GM12878 (cell line): ENCODE measurements around the gene XRCC6. TPM values are rescaled to one million over a fixed set of nuclear protein-coding genes. Genes with fewer than 3 reads are reported as not detected.

Source experiments
- ATAC-seq: fragments of 200-7000 bp; cut with Tn5 transposase; 3 replicates; pipeline ENCODE4 v1.9.1; 2020; ENCODE audit warnings: mild to moderate bottlenecking, moderate library complexity
- Bru-seq: library from RNA; stranded (reverse); fragments of 400-500 nt; gene quantifications from one replicate; lab custom pipeline; 2021; lab: Mats Ljungman, UMichigan
- BruChase-seq, 2 experiments: library from RNA; stranded (reverse); fragments of 400-500 nt; gene quantifications; one replicate each; lab custom pipeline; 2021; lab: Mats Ljungman, UMichigan
- BruUV-seq: library from RNA; stranded (reverse); fragments of 400-500 nt; replicated peaks from 2 replicates; lab custom pipeline; 2021; lab: Mats Ljungman, UMichigan
- CTCF ChIA-PET: fragments of 300-600 bp; sonication (Branson Sonifier 250); formaldehyde crosslinking; extraction: SDS; loops from one replicate; lab custom pipeline; 2021; ENCODE audit warnings: inconsistent platforms; lab: Yijun Ruan, JAX
- POLR2A ChIA-PET: fragments of 350-600 bp; formaldehyde crosslinking; extraction: SDS; loops from one replicate; lab custom pipeline; 2021; ENCODE audit warnings: inconsistent platforms; lab: Charles Lee
- RAD21 ChIA-PET: fragments of 300-600 bp; sonication (Branson Sonifier 250); formaldehyde crosslinking; loops from one replicate; lab custom pipeline; 2023; ENCODE audit warnings: antibody characterized with exemption; ENCODE audit not compliant: unreplicated experiment; lab: Charles Lee
- SMC1A ChIA-PET: fragments of 300-600 bp; sonication (Branson Sonifier 250); formaldehyde crosslinking; loops from one replicate; lab custom pipeline; 2023; ENCODE audit not compliant: unreplicated experiment, uncharacterized antibody; lab: Charles Lee
- DNase-seq: peaks from one replicate; pipeline ENCODE4 v3.0.0-alpha.2; 2011; ENCODE audit warnings: low read depth, low spot score
- FAIRE-seq: peaks from 3 replicates; lab custom pipeline; 2011; peaks lifted over from hg19 to GRCh38; lab: Jason Lieb, UNC
- H2AFZ ChIP-seq: 2 replicates; pipeline ENCODE4 v1.6.0; 2011; ENCODE audit warnings: low read depth, low read length, control low read depth; ENCODE audit not compliant: control insufficient read depth
- H3K27ac ChIP-seq: 2 replicates; pipeline ENCODE4 v1.5.1; 2011; ENCODE audit warnings: control low read depth; ENCODE audit not compliant: control insufficient read depth, insufficient read depth
- H3K27me3 ChIP-seq, 2 experiments: replicated peaks in 1 of 2; 2 replicates each; pipeline versions ENCODE4 v1.6.0 to v1.6.1; 2011; ENCODE audit warnings: low read length in 1 of 2; ENCODE audit not compliant: control insufficient read depth in 2 of 2, insufficient read depth in 2 of 2
- H3K36me3 ChIP-seq, 2 experiments: 2 replicates each; pipeline ENCODE4 v1.5.1; 2011; ENCODE audit warnings: low read length in 1 of 2; ENCODE audit not compliant: control insufficient read depth in 2 of 2, insufficient read depth in 2 of 2
- H3K4me1 ChIP-seq: 2 replicates; pipeline ENCODE4 v1.6.1; 2011; ENCODE audit warnings: mild to moderate bottlenecking, low read length, moderate library complexity, mixed read lengths; ENCODE audit not compliant: control insufficient read depth, insufficient read depth
- H3K4me2 ChIP-seq: 2 replicates; pipeline ENCODE4 v1.6.0; 2011; ENCODE audit warnings: control low read depth; ENCODE audit not compliant: control insufficient read depth, insufficient read depth
- H3K4me3 ChIP-seq: fragments of 200-600 bp; sonication (generic); 2 replicates; pipeline ENCODE4 v1.5.1; 2016
- H3K79me2 ChIP-seq: 2 replicates; pipeline ENCODE4 v1.6.0; 2011; ENCODE audit warnings: low read length; ENCODE audit not compliant: control insufficient read depth, insufficient read depth
- H3K9ac ChIP-seq: 2 replicates; pipeline ENCODE4 v1.8.0; 2011; ENCODE audit warnings: low read length, control low read depth, mixed read lengths; ENCODE audit not compliant: control insufficient read depth, insufficient read depth
- H3K9me3 ChIP-seq: replicated peaks from 3 replicates; pipeline ENCODE4 v1.5.1; 2011; ENCODE audit warnings: mild to moderate bottlenecking, low read length; ENCODE audit not compliant: control insufficient read depth, insufficient read depth
- H4K20me1 ChIP-seq: 2 replicates; pipeline ENCODE4 v1.6.0; 2011; ENCODE audit not compliant: control insufficient read depth, insufficient read depth
- BACH1 ChIP-seq: fragments of 450-650 bp; IDR thresholded peaks from 2 replicates; pipeline ENCODE4 v1.6.1; 2017; ENCODE audit warnings: mild to moderate bottlenecking, borderline replicate concordance
- EED ChIP-seq: sonication (generic); IDR thresholded peaks from 2 replicates; pipeline ENCODE4 v1.6.1; 2016; ENCODE audit warnings: antibody characterized with exemption, low read depth
- RFX5 ChIP-seq: IDR thresholded peaks from 2 replicates; pipeline ENCODE4 v1.6.1; 2011; ENCODE audit warnings: low read depth, low read length, improper control_type of control experiment
- SMC3 ChIP-seq: IDR thresholded peaks from 2 replicates; pipeline ENCODE4 v1.6.1; 2011; ENCODE audit warnings: low read length, improper control_type of control experiment, borderline replicate concordance
- SP1 ChIP-seq: IDR thresholded peaks from one replicate; pipeline ENCODE4 v1.6.1; 2011; ENCODE audit warnings: low read depth, low read length
- WGBS: methylation state at CpG from one replicate; pipeline ENCODE4 v1.1.6; 2016; ENCODE audit warnings: low lambda C conversion rate; ENCODE audit not compliant: insufficient replicate concordance, insufficient coverage; ENCODE audit errors: missing lambda C conversion rate; 5-methylcytosine and 5-hydroxymethylcytosine counted together
- in situ Hi-C: fragments of 300-500 bp; cut with MboI; formaldehyde crosslinking; loops from 9 replicates; pipeline ENCODE4 v1.14.3; 2018; ENCODE audit warnings: mixed read lengths
- intact Hi-C: fragments of 100-400 bp; cut with micrococcal nuclease; formaldehyde crosslinking; loops from one replicate; pipeline ENCODE4 v1.14.2; 2022; ENCODE audit not compliant: unreplicated experiment
- long read RNA-seq, 2 experiments: library from polyadenylated mRNA; unstranded; transcript quantifications; one replicate each; pipeline ENCODE4 v2.0.0, GENCODE V29; 2019 to 2020
- polyA minus RNA-seq, 3 experiments: library from RNA; depleted of rRNA, polyadenylated mRNA; stranded (reverse); fragments of >200 nt; gene quantifications; 2 replicates each; pipeline ENCODE4 v1.2.3, GENCODE V29; 2011
- polyA plus RNA-seq, 11 experiments: library from polyadenylated mRNA; depleted of rRNA in 4 of 11; unstranded in 6 of 11; stranded (reverse) in 5 of 11; fragments of >200 nt; fragmentation: Nextera tagmentation in 4 of 11; fragmentation: Illumina TruSeq in 1 of 11; extraction: Ambion mirVana in 4 of 11; extraction: Trizol in 1 of 11; gene quantifications; 1 replicate in 1 of 11; 2 replicates in 10 of 11; pipeline versions ENCODE4 v1.2.1 to v1.2.3, GENCODE V29; 2011 to 2016; ENCODE audit warnings: inconsistent platforms in 2 of 11, missing spikeins in 2 of 11, low read depth in 1 of 11
- total RNA-seq, 4 experiments: library from RNA; depleted of rRNA in 3 of 4; stranded (reverse); fragments of >200 nt in 3 of 4; fragmentation: Illumina TruSeq in 1 of 4; extraction: Trizol in 1 of 4; gene quantifications; 2 replicates each; pipeline versions ENCODE4 v1.2.1 to v1.2.3, GENCODE V29; 2013 to 2021
- TF ChIP-seq, protein P1 (sequence below): fragments of 450-650 bp; formaldehyde crosslinking; IDR thresholded peaks from 2 replicates; pipeline ENCODE4 v1.4.0; 2020; ENCODE audit warnings: mild to moderate bottlenecking, moderate library complexity
- TF ChIP-seq, protein P2 (sequence below), 3 experiments: IDR thresholded peaks in 2 of 3; conservative IDR thresholded peaks in 1 of 3; 2 replicates each; pipeline ENCODE4 v1.5.1; 2011; ENCODE audit warnings: low read depth in 3 of 3, low read length in 3 of 3, mild to moderate bottlenecking in 3 of 3, control low read depth in 2 of 3, moderate library complexity in 2 of 3, inconsistent platforms in 1 of 3, mixed read lengths in 1 of 3; ENCODE audit not compliant: control insufficient read depth in 2 of 3, insufficient read depth in 1 of 3; ENCODE audit errors: extremely low read depth in 1 of 3

XRCC6 gene
- total RNA-seq (2013; cell fraction: nucleolus; rRNA removed), result 96.7 and 104 TPM in 2 replicates
- 360 and 389 TPM in 2 replicates for total RNA-seq (2014; rRNA removed)
- total RNA-seq (2014; rRNA removed; fragmentation: Illumina TruSeq; extraction: Trizol), result 370 and 398 TPM in 2 replicates
- 331 and 336 TPM in 2 replicates for total RNA-seq (2021)
- polyA plus RNA-seq (2011; ENCODE audit: low read depth), result 212 TPM
- polyA plus RNA-seq (2011; rRNA removed), result 212 and 219 TPM in 2 replicates
- 181 and 199 TPM in 2 replicates for polyA plus RNA-seq (2011; cell fraction: cytosol; rRNA removed)
- 88.3 and 142 TPM in 2 replicates for polyA plus RNA-seq (2011; cell fraction: nucleus; rRNA removed)
- polyA plus RNA-seq (2012), result 229 and 278 TPM in 2 replicates
- 443 and 471 TPM in 2 replicates for polyA plus RNA-seq (2014; fragmentation: Illumina TruSeq; extraction: Trizol)
- polyA plus RNA-seq (2014; fragmentation: Nextera tagmentation; extraction: Ambion mirVana), result 100 to 1,000 TPM; 186 to 334 TPM
- polyA plus RNA-seq (2014; rRNA removed), result 327 and 336 TPM in 2 replicates
- polyA plus RNA-seq (2016; fragmentation: Nextera tagmentation; extraction: Ambion mirVana), result 100 to 1,000 TPM; 683 to 718 TPM
- 120 and 121 TPM in 2 replicates for polyA minus RNA-seq (2011; rRNA and poly(A)+ RNA removed)
- 46.4 and 59.8 TPM in 2 replicates for polyA minus RNA-seq (2011; cell fraction: cytosol; rRNA and poly(A)+ RNA removed)
- polyA minus RNA-seq (2011; cell fraction: nucleus; rRNA and poly(A)+ RNA removed), result 14.6 and 23.8 TPM in 2 replicates
- percentile 82 among the genes with signal in this experiment for Bru-seq, nascent RNA
- percentile 94 among the genes with signal in this experiment for BruChase-seq, experiment 1, labeled RNA remaining after a 6-hour chase
- BruChase-seq, experiment 2, labeled RNA remaining after a 2-hour chase, result percentile 87 among the genes with signal in this experiment
- long read RNA-seq, experiment 1, transcript XRCC6-201 (12 exons, 2,709 nt), result minor isoform, 91 of 1,033 reads
- long read RNA-seq, experiment 1, transcript XRCC6-202 (13 exons, 2,296 nt), result major isoform, 844 of 1,033 reads
- long read RNA-seq, experiment 1, partial matches to known transcripts, result 39 of 1,033 reads
- long read RNA-seq, experiment 1, other reads (novel, unspliced or antisense), result 56 of 1,033 reads
- long read RNA-seq, experiment 2, transcript XRCC6-201 (12 exons, 2,709 nt), result minor isoform, 209 of 7,770 reads
- long read RNA-seq, experiment 2, transcript XRCC6-202 (13 exons, 2,296 nt), result major isoform, 7,092 of 7,770 reads
- long read RNA-seq, experiment 2, transcript XRCC6-206 (12 exons, 2,148 nt), result minor isoform, 11 of 7,770 reads
- long read RNA-seq, experiment 2, transcript XRCC6-205 (13 exons, 2,200 nt), result minor isoform, 11 of 7,770 reads
- long read RNA-seq, experiment 2, partial matches to known transcripts, result 175 of 7,770 reads
- long read RNA-seq, experiment 2, other reads (novel, unspliced or antisense), result 272 of 7,770 reads

DNA sequence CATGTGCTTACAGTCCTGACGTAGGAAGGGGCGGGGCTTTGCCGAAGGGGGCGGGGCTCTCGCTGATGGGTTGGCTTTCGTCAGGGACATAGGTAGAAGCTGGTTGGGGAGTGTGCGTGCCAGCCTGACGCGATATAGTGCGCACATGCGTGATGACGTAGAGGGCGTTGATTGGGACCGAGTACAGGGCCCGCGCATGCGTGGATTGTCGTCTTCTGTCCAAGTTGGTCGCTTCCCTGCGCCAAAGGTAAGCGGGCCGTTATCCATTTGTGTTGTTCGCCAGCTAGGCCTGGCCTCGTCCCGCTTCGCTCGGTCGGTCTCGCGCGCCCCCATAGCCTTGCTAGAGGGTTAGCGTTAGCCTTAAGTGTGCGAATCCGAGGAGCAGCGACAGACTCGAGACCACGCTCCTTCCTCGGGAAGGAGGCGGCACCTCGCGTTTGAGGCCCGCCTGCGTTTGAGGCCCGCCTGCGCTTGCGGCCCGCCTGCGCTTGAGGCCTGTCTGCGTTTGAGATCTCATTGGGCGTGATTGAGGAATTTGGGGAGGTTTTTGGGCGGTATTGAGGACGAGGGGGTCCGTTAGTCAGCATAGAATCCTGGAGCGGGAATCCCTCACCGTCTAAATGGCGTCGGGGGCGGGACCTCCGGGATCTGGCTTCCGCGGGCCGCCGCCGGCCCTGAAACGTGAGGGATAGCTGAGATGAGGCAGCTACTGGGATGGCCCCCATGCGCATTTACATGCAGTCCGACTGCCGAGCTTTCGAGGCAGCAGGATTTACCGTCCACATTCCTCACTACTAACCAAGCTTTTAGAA is at the start of gene XRCC6:
XRCC6 (plus strand) TSS at position 197 of the 812 bp plus-strand sequence. CDS start 710 bp downstream, outside the sequence.
- no peaks in the 10 kb centered on the region for H3K9me3 ChIP-seq
- peaks cover 59% of the 10 kb centered on the region for H3K79me2 ChIP-seq
- intact Hi-C loops (loop anchor here (2.0 kb wide), 1 partner anchor 45 kb away; no protein-coding TSS in a partner anchor), in situ Hi-C loops (no loop called here)
- WGBS, result 1% methylated on average over 64 of the region's 70 CpGs
- H3K27ac ChIP-seq, result peak within 1 kb of the TSS; percentile 97
- peaks cover 5% of the 10 kb centered on the region for H3K4me1 ChIP-seq
- peaks cover 2 to 9% of the 10 kb centered on the region in 2 experiments for H3K36me3 ChIP-seq
- peak; percentile 97 for FAIRE-seq
- ATAC-seq, result peak; percentile 85
- peak; percentile 100 for DNase-seq
- peak within 1 kb of the TSS; percentile 97 for H2AFZ ChIP-seq
- no peaks in the 10 kb centered on the region for H3K27me3 ChIP-seq
- no TSS peak for BruUV-seq
- CTCF ChIA-PET, result interaction anchor here (0.6 to 4.2 kb wide), 6 partner anchors 17 to 94 kb away, joined by 3 to 16 read pairs (median 3); partner anchors contain the start of genes PMM1 and POLR3H
- POLR2A ChIA-PET, result interaction anchor here (0.6 to 4.7 kb wide), 14 partner anchors 17 to 821 kb away, joined by 3 to 74 read pairs (median 5); partner anchors contain the start of genes CCDC134, CENPM, PMM1 and SNU13
- H4K20me1 ChIP-seq, result peaks cover 4% of the 10 kb centered on the region; the same call in 1 of the 2 replicates
- H3K4me3 ChIP-seq, result peak within 1 kb of the TSS; percentile 95
- SMC1A ChIA-PET, result interaction anchor here (0.9 to 2.1 kb wide), 2 partner anchors 18 to 153 kb away, joined by 3 to 8 read pairs; partner anchors contain the start of gene PHF5A
- H3K9ac ChIP-seq, result peak within 1 kb of the TSS; percentile 97
- RAD21 ChIA-PET, result interaction anchor here (0.6 to 2.1 kb wide), 12 partner anchors 18 to 323 kb away, joined by 3 to 10 read pairs (median 4); partner anchors contain the start of genes PMM1 and POLR3H
- peak within 1 kb of the TSS; percentile 89 for H3K4me2 ChIP-seq
- no peak for TF ChIP-seq SMC3
- TF ChIP-seq, protein P1, sequence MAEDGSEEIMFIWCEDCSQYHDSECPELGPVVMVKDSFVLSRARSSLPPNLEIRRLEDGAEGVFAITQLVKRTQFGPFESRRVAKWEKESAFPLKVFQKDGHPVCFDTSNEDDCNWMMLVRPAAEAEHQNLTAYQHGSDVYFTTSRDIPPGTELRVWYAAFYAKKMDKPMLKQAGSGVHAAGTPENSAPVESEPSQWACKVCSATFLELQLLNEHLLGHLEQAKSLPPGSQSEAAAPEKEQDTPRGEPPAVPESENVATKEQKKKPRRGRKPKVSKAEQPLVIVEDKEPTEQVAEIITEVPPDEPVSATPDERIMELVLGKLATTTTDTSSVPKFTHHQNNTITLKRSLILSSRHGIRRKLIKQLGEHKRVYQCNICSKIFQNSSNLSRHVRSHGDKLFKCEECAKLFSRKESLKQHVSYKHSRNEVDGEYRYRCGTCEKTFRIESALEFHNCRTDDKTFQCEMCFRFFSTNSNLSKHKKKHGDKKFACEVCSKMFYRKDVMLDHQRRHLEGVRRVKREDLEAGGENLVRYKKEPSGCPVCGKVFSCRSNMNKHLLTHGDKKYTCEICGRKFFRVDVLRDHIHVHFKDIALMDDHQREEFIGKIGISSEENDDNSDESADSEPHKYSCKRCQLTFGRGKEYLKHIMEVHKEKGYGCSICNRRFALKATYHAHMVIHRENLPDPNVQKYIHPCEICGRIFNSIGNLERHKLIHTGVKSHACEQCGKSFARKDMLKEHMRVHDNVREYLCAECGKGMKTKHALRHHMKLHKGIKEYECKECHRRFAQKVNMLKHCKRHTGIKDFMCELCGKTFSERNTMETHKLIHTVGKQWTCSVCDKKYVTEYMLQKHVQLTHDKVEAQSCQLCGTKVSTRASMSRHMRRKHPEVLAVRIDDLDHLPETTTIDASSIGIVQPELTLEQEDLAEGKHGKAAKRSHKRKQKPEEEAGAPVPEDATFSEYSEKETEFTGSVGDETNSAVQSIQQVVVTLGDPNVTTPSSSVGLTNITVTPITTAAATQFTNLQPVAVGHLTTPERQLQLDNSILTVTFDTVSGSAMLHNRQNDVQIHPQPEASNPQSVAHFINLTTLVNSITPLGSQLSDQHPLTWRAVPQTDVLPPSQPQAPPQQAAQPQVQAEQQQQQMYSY (CRISPR knock-in tag), result no peak
- no peak; the same call in 1 of the 2 replicates for TF ChIP-seq EED
- peak; percentile 57 for TF ChIP-seq BACH1
- TF ChIP-seq, protein P2, sequence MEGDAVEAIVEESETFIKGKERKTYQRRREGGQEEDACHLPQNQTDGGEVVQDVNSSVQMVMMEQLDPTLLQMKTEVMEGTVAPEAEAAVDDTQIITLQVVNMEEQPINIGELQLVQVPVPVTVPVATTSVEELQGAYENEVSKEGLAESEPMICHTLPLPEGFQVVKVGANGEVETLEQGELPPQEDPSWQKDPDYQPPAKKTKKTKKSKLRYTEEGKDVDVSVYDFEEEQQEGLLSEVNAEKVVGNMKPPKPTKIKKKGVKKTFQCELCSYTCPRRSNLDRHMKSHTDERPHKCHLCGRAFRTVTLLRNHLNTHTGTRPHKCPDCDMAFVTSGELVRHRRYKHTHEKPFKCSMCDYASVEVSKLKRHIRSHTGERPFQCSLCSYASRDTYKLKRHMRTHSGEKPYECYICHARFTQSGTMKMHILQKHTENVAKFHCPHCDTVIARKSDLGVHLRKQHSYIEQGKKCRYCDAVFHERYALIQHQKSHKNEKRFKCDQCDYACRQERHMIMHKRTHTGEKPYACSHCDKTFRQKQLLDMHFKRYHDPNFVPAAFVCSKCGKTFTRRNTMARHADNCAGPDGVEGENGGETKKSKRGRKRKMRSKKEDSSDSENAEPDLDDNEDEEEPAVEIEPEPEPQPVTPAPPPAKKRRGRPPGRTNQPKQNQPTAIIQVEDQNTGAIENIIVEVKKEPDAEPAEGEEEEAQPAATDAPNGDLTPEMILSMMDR (IDR thresholded peaks at IDR 0.05 in 2 of 3, conservative IDR thresholded peaks at IDR 0.05 in 1 of 3; ENCODE audit: control insufficient read depth in 2 of 3, extremely low read depth in 1 of 3, insufficient read depth in 1 of 3, low read depth in 3 of 3, low read length in 3 of 3), result 0 out of 6 replicates have a peak, but pooled peaks of 1 of the 3 experiments have one; percentile 5
- TF ChIP-seq SP1, result peak; percentile 85
- TF ChIP-seq RFX5, result peak; percentile 85
